Body of pancreas (tissue), 4 donors: ENCODE data around the gene SH3D19. TPM values are rescaled to one million over a fixed set of nuclear protein-coding genes. Genes with fewer than 3 reads are reported as not detected.

ENCODE experiments used
- ATAC-seq: fragments of 150-250 bp; one replicate; pipeline ENCODE4 v1.9.1; 2016
- DNase-seq, 4 donors: peaks; one replicate each; pipeline ENCODE4 v3.0.0-alpha.2; 2019
- H3K27ac ChIP-seq, 4 donors: fragments of 200-600 bp; sonication (generic); 1 replicate in 3 of 4; 2 replicates in 1 of 4; pipeline versions ENCODE4 v1.5.1 to v1.6.1; 2016 to 2019; ENCODE audit warnings: mild to moderate bottlenecking in 1 of 4, mixed read lengths in 1 of 4, moderate library complexity in 1 of 4
- H3K27me3 ChIP-seq, 2 donors: fragments of 200-600 bp; sonication (generic); one replicate each; pipeline ENCODE4 v1.6.0; 2016; ENCODE audit warnings: mild to moderate bottlenecking in 1 of 2
- H3K36me3 ChIP-seq, 2 donors: fragments of 200-600 bp; sonication (generic); replicated peaks in 1 of 2; 2 replicates each; pipeline ENCODE4 v1.5.1; 2016; ENCODE audit warnings: low read depth in 2 of 2; ENCODE audit not compliant: insufficient read depth in 1 of 2
- H3K4me1 ChIP-seq: fragments of 200-600 bp; sonication (generic); one replicate; pipeline ENCODE4 v1.6.0; 2016
- H3K4me3 ChIP-seq, 2 donors: fragments of 200-600 bp; sonication (generic); 1 replicate in 1 of 2; 2 replicates in 1 of 2; pipeline ENCODE4 v1.5.1; 2016 to 2019
- H3K9me3 ChIP-seq, 3 donors: fragments of 200-600 bp; sonication (generic); 1 replicate in 2 of 3; 2 replicates in 1 of 3; pipeline ENCODE4 v1.5.1; 2016
- CTCF ChIP-seq, 7 experiments: fragments of 450-650 bp in 4 of 7; fragments of 200-600 bp in 3 of 7; sonication (generic) in 3 of 7; IDR thresholded peaks; one replicate each; pipeline ENCODE4 v1.5.1; 2016 to 2019; ENCODE audit warnings: antibody characterized with exemption in 7 of 7
- POLR2A ChIP-seq, 3 donors: fragments of 450-650 bp; IDR thresholded peaks; one replicate each; pipeline ENCODE4 v1.6.1; 2016; ENCODE audit warnings: antibody characterized with exemption in 3 of 3, mild to moderate bottlenecking in 2 of 3
- WGBS, 2 donors: methylation state at CpG; one replicate each; pipeline ENCODE4 v1.1.5; 2017; 5-methylcytosine and 5-hydroxymethylcytosine counted together
- intact Hi-C: fragments of 100-400 bp; cut with DNase I; formaldehyde crosslinking; loops from one replicate; pipeline ENCODE4 v1.15.1; 2023
- total RNA-seq, 2 donors: library from RNA; depleted of rRNA; stranded (reverse); fragments of >200 nt; gene quantifications; one replicate each; pipeline ENCODE4 v1.1.0, GENCODE V29; 2016

The SH3D19 gene
- total RNA-seq, 2 donors from 2014 or later, result 38.1 to 42.8 TPM

DNA sequence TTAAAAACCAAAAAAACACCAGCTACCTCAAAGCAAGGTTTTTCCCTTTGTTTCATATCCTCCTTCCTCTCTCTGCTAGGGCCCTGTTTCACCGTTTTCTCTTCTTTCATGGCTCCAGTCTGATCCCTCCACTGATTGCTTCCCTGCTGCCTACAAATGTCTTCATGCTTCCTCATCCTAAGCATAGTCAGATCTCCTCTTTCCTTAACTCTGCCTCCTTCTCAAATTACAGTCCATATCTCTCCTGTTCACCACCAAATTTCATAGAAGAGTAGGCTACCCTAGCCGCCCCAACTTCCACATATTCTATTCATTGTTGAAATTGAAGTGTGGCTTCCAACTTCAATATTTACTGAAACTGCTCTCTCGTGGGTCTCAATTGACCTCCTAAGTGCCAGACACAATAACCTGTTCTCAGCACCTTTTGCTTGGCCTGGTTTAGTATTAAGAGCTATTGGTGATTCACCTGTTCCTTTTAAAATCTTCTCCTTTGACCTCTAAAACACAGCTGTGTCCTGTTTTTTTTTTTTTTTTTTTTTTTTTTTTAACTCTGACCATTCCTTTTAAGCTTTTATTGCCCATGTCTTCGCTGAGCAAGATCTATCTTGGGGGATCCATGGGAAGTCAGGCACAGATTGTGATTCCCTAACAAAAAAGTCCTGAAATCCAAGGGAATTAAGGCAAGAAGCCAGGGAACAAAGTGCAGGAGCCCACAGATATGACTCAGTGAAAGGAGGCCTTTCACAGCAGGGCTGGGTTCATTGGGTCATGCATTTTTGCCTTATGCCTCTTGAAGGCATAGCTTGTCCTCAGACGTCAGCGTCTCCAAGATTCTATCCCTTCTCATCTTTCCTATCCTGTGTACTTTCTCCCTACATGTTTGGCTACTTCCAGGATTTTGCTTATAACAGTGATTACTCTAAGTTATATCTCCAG, 140.6 kb downstream of the SH3D19 start:
- 79 to 83% methylated on average over 6 of the region's 6 CpGs for WGBS, 2 donors
- TF ChIP-seq CTCF (IDR thresholded peaks at IDR 0.05) (no peak), POLR2A (IDR thresholded peaks at IDR 0.05) (no peak)
- ATAC-seq (peak; percentile 42), DNase-seq (no peak)
- Histone ChIP-seq H3K9me3 (no peaks in the 10 kb centered on the region), H3K27me3 (no peaks in the 10 kb centered on the region), H3K36me3 (no peaks in the 10 kb centered on the region), H3K4me3 (no peak overlapping the region), H3K4me1 (no peaks in the 10 kb centered on the region), H3K27ac (no peak overlapping the region)
- intact Hi-C loops, result no loop called here

GRCh38 chr4:151182455-151182996, 142.9 kb downstream of the SH3D19 start:
- Histone ChIP-seq H3K27ac (no peak overlapping the region), H3K4me1 (no peaks in the 10 kb centered on the region), H3K4me3 (no peak overlapping the region), H3K27me3 (no peaks in the 10 kb centered on the region), H3K9me3 (no peaks in the 10 kb centered on the region), H3K36me3 (no peaks in the 10 kb centered on the region)
- 77 to 83% methylated on average over 5 of the region's 5 CpGs for WGBS, 2 donors
- DNase-seq (no peak), ATAC-seq (no peak)
- TF ChIP-seq POLR2A (IDR thresholded peaks at IDR 0.05) (no peak), CTCF (IDR thresholded peaks at IDR 0.05) (no peak)
- intact Hi-C loops, result no loop called here

DNA sequence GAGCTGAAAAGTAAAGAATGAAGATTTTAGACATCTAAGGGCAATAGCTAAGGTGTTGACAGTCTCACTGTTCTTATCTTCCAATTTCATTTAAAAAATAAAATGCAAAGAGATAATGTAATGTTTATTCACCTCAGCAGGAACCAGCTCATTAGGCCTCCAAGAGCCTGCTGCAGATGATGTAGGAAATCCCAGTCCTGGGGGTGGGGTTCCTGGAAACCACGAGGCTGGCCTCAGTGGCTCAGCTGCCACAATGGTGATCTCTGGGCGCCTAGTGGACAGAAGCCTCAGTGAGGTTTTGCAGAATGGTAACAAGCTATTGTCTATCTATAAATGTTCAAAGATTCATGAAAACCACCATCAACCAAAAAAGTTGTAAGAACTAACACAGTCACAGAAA, 148.7 kb downstream of the SH3D19 start:
- no peaks in the 10 kb centered on the region for H3K27me3 ChIP-seq
- intact Hi-C loops, result no loop called here
- no peaks in the 10 kb centered on the region for H3K4me1 ChIP-seq
- H3K9me3 ChIP-seq, result no peaks in the 10 kb centered on the region
- H3K27ac ChIP-seq, result no peak overlapping the region
- peaks cover 0 to 2% of the 10 kb centered on the region in 2 donors for H3K36me3 ChIP-seq
- ATAC-seq, result no peak
- WGBS, 2 donors, result 80 to 88% methylated on average over 2 of the region's 2 CpGs
- no peak overlapping the region for H3K4me3 ChIP-seq
- no peak for DNase-seq
- TF ChIP-seq POLR2A (IDR thresholded peaks at IDR 0.05) (no peak), CTCF (IDR thresholded peaks at IDR 0.05) (no peak)

DNA sequence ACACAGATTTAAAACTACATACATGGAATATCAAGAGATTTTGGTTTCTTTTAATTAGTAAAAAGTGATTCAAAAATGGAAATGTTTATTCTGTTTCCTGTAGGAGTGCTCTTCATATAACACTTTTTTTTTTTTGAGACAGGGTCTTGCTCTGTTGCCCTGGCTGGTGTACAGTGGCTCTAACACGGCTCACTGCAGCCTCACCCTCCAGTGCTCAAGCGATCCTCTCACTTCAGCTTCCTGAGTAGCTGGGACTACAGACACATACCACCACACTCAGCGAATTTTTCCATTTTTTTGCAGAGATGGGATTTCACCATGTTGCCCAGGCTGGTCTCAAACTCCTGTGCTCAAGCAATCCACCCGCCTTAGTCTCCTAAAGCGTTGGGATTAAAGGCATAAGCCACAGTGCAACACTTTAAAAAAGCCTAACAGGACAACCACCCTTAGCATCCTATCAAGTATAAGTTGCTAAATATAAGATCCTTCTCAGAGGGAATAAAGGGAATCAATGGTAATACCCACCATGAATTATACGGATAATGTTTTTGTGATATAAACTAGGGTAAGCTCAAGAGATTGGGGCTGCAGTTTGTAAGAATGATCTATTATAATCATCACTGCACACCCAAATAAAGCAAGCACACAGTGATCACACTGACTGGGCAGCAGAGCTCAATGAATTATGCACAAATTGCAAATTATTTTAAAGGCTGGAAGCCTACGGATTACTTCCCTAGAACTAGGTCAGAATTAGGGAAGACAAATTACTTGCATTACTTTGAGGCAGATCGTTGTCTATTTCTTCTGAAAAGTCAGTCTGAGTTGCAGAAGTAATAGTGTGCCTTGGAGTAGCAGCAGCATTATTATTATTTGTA, 149.4 kb downstream of the SH3D19 start:
- Histone ChIP-seq H3K4me3 (no peak overlapping the region), H3K27ac (no peak overlapping the region), H3K27me3 (no peaks in the 10 kb centered on the region), H3K36me3 (peaks cover 0 to 2% of the 10 kb centered on the region in 2 donors), H3K9me3 (no peaks in the 10 kb centered on the region), H3K4me1 (no peaks in the 10 kb centered on the region)
- ATAC-seq (no peak), DNase-seq (no peak)
- 86 to 87% methylated on average over 8 of the region's 8 CpGs for WGBS, 2 donors
- TF ChIP-seq CTCF (IDR thresholded peaks at IDR 0.05), result no peak
- intact Hi-C loops, result no loop called here
